AG10803 (cell line): ENCODE measurements around the gene RHCG.

ENCODE experiments used
- DNase-seq: peaks from one replicate; pipeline ENCODE4 v3.0.0; 2010; ENCODE audit warnings: low read depth
- H3K4me3 ChIP-seq: 2 replicates; pipeline ENCODE4 v1.5.1; 2011; ENCODE audit warnings: mild to moderate bottlenecking, low read length, control low read depth
- TF ChIP-seq, protein P1 (sequence below): conservative IDR thresholded peaks from 2 replicates; pipeline ENCODE4 v1.5.1; 2011; ENCODE audit warnings: mild to moderate bottlenecking, low read length, control low read depth, inconsistent platforms

RHCG gene

DNA sequence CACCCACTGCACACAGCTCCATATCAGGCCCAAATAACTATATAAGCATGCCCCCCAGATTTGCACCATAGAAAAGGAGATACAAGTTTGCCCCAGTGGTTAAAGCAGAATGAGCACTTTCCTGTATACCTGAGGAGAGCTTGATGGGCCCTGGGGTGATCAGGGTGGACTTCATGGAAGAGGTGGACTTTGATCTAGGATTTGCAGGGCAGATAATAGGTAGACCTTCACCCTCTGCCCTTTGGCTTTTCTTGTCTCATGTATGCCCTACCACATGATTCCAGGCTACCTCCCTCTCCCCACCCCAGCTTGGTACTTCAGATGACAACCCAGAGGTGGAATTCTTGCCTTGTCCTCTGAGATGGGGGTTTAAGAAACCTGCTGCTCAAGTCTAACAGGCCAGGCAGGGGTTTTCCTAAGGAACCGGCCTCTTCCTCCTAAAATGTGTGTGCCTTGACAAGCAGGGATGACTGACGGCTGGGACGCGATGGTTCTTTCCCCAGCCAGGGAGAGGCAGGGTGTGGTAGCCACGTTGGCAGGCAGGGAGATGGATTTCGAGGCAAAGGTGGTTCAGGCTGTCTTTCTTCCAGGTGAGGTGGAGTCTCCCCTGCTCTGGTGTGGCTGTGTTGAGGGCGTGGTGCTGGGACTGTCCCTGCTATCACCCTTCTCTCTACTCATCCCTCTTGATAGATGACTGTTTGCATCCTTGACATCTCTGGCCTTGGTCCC is 6.6 kb upstream of the RHCG start:
- H3K4me3 ChIP-seq = no peak overlapping the region
- TF ChIP-seq, protein P1, sequence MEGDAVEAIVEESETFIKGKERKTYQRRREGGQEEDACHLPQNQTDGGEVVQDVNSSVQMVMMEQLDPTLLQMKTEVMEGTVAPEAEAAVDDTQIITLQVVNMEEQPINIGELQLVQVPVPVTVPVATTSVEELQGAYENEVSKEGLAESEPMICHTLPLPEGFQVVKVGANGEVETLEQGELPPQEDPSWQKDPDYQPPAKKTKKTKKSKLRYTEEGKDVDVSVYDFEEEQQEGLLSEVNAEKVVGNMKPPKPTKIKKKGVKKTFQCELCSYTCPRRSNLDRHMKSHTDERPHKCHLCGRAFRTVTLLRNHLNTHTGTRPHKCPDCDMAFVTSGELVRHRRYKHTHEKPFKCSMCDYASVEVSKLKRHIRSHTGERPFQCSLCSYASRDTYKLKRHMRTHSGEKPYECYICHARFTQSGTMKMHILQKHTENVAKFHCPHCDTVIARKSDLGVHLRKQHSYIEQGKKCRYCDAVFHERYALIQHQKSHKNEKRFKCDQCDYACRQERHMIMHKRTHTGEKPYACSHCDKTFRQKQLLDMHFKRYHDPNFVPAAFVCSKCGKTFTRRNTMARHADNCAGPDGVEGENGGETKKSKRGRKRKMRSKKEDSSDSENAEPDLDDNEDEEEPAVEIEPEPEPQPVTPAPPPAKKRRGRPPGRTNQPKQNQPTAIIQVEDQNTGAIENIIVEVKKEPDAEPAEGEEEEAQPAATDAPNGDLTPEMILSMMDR = no peak
- DNase-seq = no peak

DNA sequence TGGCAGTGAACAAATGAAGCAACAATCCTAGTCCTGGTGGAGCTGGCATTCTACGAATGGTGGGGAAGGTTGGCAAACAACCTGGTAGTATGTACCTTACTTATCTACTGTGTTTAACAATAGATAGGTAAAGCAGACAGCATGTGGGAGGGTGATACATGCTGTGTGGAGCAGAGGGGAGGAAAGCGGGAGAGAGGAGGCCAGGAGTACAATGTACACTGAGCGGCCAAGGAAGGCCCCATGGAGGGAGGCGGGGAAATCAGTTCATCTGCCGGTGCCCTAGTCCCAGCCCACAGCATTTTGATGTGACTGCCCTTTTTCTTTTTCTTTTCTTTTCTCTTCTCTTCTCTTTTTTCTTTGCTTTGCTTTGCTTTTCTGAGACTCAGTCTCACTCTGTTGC is 5.3 kb upstream of the RHCG start:
- H3K4me3 ChIP-seq = no peak overlapping the region
- TF ChIP-seq, protein P1 = no peak
- no peak for DNase-seq

DNA sequence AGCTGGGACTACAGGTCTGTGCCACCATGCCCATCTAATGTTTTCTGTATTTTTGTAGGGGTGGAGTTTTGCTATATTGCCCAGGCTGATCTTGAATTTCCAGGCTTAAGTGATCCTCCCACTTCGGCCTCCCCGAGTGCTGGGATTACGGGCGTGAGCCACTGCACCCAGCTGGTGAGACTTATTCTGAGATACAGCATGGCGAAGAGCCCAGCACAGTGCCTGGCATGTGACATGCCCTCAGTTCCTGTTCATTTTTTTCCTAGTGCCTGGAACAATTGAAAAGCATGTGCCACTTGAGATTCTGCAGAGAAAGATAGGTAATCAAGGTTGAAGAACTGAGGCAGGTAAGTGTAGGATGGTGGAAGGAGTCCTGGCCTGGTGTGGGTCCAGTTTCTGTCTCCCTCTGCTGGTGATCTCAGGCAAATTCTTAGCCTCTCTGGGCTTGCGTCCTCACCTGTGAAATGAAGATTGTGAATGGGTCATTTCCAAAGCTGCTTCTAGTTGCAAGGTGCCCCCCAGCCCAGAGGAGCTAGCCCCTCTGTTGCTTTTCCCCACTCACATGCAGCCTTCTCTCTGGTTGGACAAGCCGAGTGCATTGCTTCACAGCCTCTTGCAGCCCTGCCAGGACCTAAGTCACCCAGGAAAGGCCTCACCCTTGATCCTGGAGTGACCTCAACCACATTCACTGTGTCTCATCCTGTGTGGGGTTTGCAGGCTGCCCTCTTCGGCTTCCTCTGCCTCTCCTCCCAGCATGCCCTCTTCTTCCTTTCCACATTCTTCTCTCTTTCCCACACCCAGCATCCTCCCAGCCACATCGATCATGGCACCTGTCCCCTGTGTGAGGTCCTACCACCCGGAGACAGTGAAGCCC is 4.3 kb upstream of the RHCG start:
- DNase-seq = no peak
- no peak overlapping the region for H3K4me3 ChIP-seq
- TF ChIP-seq, protein P1 = peak; percentile 24

DNA sequence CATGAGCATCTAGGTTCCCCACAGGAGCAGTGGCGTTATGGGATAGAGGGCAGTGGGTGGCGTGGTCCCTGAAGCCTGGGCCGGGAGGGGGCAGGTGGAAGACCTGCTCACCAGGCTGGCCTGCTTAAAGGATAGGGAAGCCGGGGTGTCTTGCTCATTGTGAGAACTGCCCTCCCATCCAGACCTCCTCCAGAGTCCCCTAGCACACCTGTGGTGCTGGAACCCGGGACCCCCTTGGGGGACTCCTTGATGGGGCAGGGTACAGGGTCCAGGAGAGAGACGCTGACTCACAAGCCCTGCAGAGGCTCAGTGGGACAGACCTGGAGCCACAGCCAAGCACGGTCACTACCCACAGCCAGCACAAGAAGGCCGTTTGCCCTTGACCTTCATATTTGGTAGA is 2.8 kb upstream of the RHCG start:
- no peak overlapping the region for H3K4me3 ChIP-seq
- no peak for DNase-seq
- TF ChIP-seq, protein P1 = no peak

DNA sequence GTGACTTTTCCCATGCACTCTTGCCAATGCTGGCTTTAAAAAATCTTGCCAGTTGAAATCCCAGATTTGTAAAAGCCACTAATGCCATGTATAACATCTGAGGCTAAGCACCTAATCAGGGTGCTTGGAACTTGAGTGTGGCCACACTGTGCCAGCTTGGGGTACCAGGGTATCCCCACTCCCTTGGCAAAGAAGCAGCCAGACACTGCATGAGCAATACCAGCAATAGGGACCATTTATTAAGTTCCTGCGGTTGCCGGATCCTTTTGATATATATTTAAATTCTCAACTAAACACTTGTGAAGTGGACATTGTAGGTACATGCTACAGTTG is 2.2 kb upstream of the RHCG start:
- TF ChIP-seq, protein P1 = no peak
- no peak overlapping the region for H3K4me3 ChIP-seq
- DNase-seq = no peak

DNA sequence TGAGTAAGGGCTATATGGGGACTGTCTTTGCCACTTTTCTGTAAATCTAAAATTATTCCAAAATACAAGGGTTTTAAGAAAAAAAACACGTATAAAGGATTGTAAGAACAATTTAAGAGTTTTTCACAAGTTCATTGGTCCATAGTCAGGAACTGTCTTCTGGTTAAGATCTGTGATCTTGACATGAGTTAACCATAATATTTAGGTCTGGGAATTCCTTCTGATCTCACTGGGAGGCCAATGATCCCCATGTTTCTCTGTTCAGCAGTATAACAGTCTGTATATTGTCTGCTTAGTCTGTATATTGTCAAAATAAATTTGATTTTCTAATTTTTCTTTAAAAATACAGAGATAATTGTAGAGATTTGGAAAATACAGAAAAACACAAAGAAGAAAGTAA is 848 bp upstream of the RHCG start:
- TF ChIP-seq, protein P1 = no peak
- no peak overlapping the region for H3K4me3 ChIP-seq
- DNase-seq = no peak

DNA sequence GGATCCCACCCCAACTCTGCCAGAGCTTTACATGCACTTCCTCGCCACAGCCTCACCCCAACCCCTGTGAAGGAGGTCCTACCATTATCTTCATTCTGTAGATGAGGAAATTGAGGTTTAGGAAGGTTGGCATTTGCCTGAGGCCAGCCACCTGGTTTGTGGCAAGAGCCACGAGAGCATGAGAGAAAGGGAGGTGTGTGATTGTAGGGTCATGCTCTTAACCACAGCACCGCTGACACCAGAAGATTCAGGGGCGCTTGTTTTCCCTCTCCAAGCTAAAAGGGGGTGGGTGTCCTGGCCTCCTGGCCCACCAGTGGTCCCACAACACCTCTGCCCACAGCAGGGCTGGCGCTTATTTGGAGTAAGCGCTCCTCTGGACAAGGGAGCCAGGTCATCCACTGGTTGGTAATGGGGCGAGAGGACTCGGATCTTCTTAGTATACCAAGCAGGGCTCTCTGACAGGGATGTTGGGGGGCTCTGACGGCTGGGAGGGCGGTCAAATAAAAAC is 691 bp downstream of the RHCG start:
- TF ChIP-seq, protein P1 = no peak
- no peak for DNase-seq
- no peak overlapping the region for H3K4me3 ChIP-seq
